ENCODE measurements around the gene CACNA1C.

The CACNA1C gene

DNA sequence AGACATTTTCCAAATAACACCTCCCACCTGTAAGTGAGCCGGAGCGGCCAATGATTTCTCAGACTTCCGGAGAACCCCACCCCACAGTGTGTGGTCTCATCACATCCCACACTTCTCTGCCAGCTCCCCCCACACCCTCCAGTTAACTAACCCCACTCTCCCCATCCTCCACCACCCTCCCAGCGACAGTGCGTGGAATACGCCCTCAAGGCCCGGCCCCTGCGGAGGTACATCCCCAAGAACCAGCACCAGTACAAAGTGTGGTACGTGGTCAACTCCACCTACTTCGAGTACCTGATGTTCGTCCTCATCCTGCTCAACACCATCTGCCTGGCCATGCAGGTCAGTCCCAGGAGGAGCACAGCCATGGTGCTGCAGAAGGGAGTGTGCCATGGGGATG is 557.6 kb downstream of the CACNA1C start:
- no peak overlapping the region for H3K27ac ChIP-seq (ENCODE audit: insufficient read depth, low read depth, low read length, poor library complexity, severe bottlenecking)
- H3K4me3 ChIP-seq (ENCODE audit: insufficient read depth, low read depth, low read length): no peak overlapping the region
- H3K36me3 ChIP-seq (ENCODE audit: control insufficient read depth, insufficient read depth, low read length): no peaks in the 10 kb centered on the region
- 93 to 97% methylated on average over 11 of the region's 11 CpGs for WGBS, 2 experiments
- H3K9me3 ChIP-seq (ENCODE audit: control insufficient read depth, low read length): no peaks in the 10 kb centered on the region
- no peaks in the 10 kb centered on the region for H3K27me3 ChIP-seq (ENCODE audit: control insufficient read depth, insufficient read depth, low read length, poor library complexity, severe bottlenecking)
- no peaks in the 10 kb centered on the region for H3K4me1 ChIP-seq (ENCODE audit: control insufficient read depth, insufficient read depth, low read length)

DNA sequence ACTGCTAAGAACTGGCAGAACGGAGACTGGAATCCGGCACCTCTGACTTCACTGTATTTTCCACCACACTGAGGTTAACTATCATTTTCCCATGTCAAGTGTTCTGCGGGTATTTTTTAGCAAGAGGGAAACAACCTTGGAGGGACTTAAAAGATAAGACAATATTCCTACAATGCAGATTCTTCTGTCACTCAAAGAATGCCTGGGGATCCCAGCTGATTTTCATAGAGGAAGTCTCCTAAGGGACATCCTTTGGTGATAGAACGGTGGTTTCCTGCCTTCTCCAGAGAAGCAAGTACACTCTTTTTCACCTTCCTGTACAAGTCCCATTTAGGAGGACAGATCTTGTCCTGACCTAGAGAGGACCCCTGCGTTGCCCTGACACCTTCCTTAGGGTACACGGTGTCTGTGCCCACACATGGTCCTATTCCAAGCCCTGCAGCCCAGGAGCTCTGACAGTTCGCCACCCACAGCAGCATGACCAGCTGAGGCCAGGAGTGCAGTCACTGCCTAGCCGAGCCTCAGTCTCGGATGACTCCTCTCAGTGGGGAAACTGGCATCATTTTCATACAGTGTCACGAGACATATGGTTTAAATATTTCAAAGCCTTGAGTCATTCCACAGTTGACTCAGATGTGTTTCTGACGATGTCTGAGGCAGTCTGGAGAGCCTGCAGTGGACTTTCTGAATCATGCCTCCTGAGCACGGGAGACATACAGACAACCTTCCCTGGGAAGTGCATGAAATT is 560.7 kb downstream of the CACNA1C start:
- 84 to 86% methylated on average over 12 of the region's 12 CpGs for WGBS, 2 experiments
- Histone ChIP-seq H3K36me3 (ENCODE audit: control insufficient read depth, insufficient read depth, low read length) (no peaks in the 10 kb centered on the region), H3K4me3 (ENCODE audit: insufficient read depth, low read depth, low read length) (no peak overlapping the region), H3K27ac (ENCODE audit: insufficient read depth, low read depth, low read length, poor library complexity, severe bottlenecking) (no peak overlapping the region), H3K4me1 (ENCODE audit: control insufficient read depth, insufficient read depth, low read length) (peaks cover 8% of the 10 kb centered on the region), H3K9me3 (ENCODE audit: control insufficient read depth, low read length) (no peaks in the 10 kb centered on the region), H3K27me3 (ENCODE audit: control insufficient read depth, insufficient read depth, low read length, poor library complexity, severe bottlenecking) (no peaks in the 10 kb centered on the region)

DNA sequence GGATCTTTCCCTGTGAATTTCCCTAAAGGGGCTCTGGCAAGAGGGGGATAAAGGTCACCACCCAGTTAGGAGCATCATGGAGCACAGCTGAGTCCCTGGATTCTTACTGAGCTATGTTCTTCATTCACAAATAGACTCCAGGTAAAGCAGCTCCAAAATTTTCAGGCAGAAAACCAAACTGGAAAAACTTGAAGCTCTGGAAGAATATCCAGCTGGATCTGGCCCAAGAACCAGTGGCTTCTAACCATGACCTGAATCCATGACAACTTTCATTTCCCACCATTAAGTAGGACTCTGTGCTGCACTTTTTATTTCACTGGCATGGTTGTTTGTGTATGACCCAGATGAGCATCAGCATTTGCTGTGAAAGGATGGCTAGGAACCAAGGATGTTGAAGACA is 561.6 kb downstream of the CACNA1C start:
- Histone ChIP-seq H3K4me1 (ENCODE audit: control insufficient read depth, insufficient read depth, low read length) (peaks cover 8% of the 10 kb centered on the region), H3K4me3 (ENCODE audit: insufficient read depth, low read depth, low read length) (no peak overlapping the region), H3K36me3 (ENCODE audit: control insufficient read depth, insufficient read depth, low read length) (no peaks in the 10 kb centered on the region), H3K27ac (ENCODE audit: insufficient read depth, low read depth, low read length, poor library complexity, severe bottlenecking) (no peak overlapping the region), H3K9me3 (ENCODE audit: control insufficient read depth, low read length) (no peaks in the 10 kb centered on the region), H3K27me3 (ENCODE audit: control insufficient read depth, insufficient read depth, low read length, poor library complexity, severe bottlenecking) (no peaks in the 10 kb centered on the region)

DNA sequence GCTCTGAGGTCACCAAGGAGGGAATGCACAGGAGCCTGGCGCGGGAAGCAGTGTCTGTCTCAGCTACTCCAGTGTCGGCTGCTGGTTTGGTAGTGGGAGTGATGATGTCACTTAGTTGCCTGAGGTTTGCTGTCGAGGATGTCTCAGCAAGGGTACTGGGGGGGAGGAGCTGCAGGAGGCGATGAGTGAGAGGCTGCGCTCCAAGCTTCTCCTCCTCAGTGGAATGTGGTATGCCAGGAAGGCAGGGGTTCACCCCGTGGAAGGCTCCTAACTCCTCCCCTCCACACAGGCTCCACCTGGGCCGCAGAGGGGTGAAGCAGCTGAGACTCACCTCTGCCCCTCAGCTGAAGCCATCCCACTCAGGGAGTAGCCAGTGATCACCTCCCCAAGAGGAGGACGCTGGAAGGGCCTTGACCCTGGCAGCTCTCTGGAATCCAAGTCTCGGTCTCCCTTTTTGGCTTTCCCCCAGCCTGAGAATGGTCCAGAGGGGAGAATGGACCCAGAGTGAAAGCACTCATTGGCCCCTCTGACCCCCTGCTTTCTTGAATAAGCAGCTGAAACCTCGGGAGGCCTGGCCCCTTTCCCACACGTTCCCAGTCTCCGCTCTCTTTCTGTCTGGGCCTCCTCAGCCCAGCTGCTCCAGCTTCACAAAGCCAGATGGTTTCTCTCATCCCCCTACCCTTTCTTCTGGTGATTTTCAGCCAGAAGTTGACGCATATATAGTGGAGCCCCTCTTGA is 563.0 kb downstream of the CACNA1C start:
- Histone ChIP-seq H3K27me3 (ENCODE audit: control insufficient read depth, insufficient read depth, low read length, poor library complexity, severe bottlenecking) (no peaks in the 10 kb centered on the region), H3K27ac (ENCODE audit: insufficient read depth, low read depth, low read length, poor library complexity, severe bottlenecking) (no peak overlapping the region), H3K9me3 (ENCODE audit: control insufficient read depth, low read length) (no peaks in the 10 kb centered on the region), H3K4me1 (ENCODE audit: control insufficient read depth, insufficient read depth, low read length) (peaks cover 8% of the 10 kb centered on the region), H3K4me3 (ENCODE audit: insufficient read depth, low read depth, low read length) (no peak overlapping the region), H3K36me3 (ENCODE audit: control insufficient read depth, insufficient read depth, low read length) (no peaks in the 10 kb centered on the region)
- 75 to 77% methylated on average over 14 of the region's 14 CpGs for WGBS, 2 experiments

DNA sequence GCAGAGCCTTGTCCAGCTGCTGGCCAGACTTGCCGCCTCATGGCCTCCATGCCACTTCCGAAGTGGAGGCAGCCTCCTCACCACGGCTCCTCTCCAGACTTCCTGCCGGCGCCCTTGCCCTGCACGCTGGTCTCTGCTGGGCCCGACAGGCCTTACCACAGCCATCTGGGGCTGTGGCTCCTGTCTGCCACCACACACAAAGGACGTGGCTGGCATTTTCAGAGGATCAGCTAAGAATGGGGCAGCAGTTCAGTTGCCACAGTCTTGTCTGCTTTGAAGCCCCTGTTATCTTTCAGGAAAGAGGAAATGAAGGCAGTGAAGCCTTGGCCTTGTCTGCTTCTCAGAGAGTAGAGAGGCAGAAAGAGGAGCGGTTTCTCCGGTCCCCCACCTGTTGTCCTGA is 564.0 kb downstream of the CACNA1C start:
- WGBS, 2 experiments: 82 to 86% methylated on average over 10 of the region's 10 CpGs
- Histone ChIP-seq H3K27me3 (ENCODE audit: control insufficient read depth, insufficient read depth, low read length, poor library complexity, severe bottlenecking) (no peaks in the 10 kb centered on the region), H3K4me3 (ENCODE audit: insufficient read depth, low read depth, low read length) (no peak overlapping the region), H3K9me3 (ENCODE audit: control insufficient read depth, low read length) (no peaks in the 10 kb centered on the region), H3K4me1 (ENCODE audit: control insufficient read depth, insufficient read depth, low read length) (peaks cover 8% of the 10 kb centered on the region), H3K36me3 (ENCODE audit: control insufficient read depth, insufficient read depth, low read length) (no peaks in the 10 kb centered on the region), H3K27ac (ENCODE audit: insufficient read depth, low read depth, low read length, poor library complexity, severe bottlenecking) (no peak overlapping the region)

DNA sequence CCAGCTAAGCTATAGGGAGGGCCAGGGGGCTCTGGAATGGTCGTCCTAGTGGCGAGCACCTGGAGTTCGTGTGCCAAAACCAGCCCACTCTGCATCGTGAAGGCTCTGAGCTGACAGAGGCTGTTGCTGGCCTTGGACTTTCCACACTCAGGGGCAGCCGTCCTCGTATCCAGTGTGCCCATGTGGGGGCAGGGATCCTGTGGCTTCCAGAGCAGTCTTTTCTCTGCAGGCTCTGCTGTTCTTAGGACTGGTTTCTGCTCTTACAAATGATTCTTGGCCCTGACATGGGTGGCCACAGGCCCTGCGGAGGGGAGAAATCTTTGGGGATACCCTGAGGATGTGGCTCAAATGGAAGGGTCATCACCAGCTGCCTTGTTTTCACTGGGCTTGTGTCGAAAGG is 564.6 kb downstream of the CACNA1C start:
- WGBS, 2 experiments: 92% methylated on average over 8 of the region's 8 CpGs
- H3K27me3 ChIP-seq (ENCODE audit: control insufficient read depth, insufficient read depth, low read length, poor library complexity, severe bottlenecking): no peaks in the 10 kb centered on the region
- H3K27ac ChIP-seq (ENCODE audit: insufficient read depth, low read depth, low read length, poor library complexity, severe bottlenecking): no peak overlapping the region
- H3K4me1 ChIP-seq (ENCODE audit: control insufficient read depth, insufficient read depth, low read length): peaks cover 8% of the 10 kb centered on the region
- H3K9me3 ChIP-seq (ENCODE audit: control insufficient read depth, low read length): no peaks in the 10 kb centered on the region
- H3K4me3 ChIP-seq (ENCODE audit: insufficient read depth, low read depth, low read length): no peak overlapping the region
- H3K36me3 ChIP-seq (ENCODE audit: control insufficient read depth, insufficient read depth, low read length): no peaks in the 10 kb centered on the region

DNA sequence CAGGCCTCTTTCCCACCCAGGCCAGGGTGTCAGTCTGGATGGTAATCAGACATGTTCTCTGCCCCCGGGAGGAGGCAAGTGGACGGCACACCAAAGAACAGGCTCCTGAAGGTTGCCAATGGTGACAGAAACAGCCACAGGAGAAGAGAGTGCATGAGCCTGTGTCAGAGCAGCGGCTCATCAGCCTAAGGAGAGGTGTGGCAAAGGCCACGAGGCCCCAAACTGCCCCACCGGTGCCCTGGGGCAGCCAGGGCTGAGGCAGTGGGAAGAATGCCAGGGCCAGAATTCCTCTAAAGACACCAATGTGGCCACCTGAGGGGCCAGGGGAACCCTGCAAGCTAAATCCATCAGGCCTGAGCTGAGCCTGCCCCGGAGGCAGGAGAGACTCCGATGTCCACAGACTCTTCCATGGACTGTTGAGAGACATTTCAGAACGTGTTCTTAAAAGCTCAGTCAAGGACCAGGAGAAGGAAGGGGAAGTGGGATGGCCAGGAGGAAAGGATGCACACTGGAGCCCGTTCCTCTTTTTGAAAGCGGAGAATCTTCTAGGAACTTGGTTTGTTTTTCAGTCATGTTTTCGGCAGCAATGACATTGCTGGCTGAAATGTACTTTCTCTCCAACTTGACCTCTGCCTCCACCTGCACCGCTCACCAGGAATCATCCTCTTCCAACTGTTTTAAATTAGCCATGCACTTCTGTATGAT is 565.7 kb downstream of the CACNA1C start:
- H3K27ac ChIP-seq (ENCODE audit: insufficient read depth, low read depth, low read length, poor library complexity, severe bottlenecking): no peak overlapping the region

DNA sequence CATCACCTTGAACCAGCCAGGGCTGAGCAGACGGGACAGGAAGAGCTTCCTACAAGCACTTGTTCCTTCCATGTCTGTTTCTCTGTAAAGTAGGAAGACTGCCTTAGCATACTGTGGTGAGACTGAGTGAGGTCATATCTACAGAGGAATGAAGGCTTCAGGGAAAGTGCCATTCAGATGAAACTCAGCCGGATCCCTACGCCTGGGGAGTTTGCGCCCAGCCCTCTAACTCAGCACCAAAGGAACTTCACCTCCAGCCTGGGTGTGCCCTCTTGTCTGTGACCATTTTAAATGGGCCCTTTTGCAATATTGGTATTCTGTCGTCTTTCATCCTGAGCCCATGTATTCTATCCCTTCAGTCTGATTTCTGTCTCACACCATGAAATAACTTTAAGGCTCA is 566.3 kb downstream of the CACNA1C start:
- Histone ChIP-seq H3K27me3 (ENCODE audit: control insufficient read depth, insufficient read depth, low read length, poor library complexity, severe bottlenecking) (no peaks in the 10 kb centered on the region), H3K4me1 (ENCODE audit: control insufficient read depth, insufficient read depth, low read length) (peaks cover 8% of the 10 kb centered on the region)
- WGBS, 2 experiments: 92 to 94% methylated on average over 5 of the region's 5 CpGs

More for the DNA sequence above, 565.7 kb downstream of the CACNA1C start:
- Histone ChIP-seq H3K36me3 (ENCODE audit: control insufficient read depth, insufficient read depth, low read length) (no peaks in the 10 kb centered on the region), H3K9me3 (ENCODE audit: control insufficient read depth, low read length) (no peaks in the 10 kb centered on the region), H3K4me3 (ENCODE audit: insufficient read depth, low read depth, low read length) (no peak overlapping the region), H3K4me1 (ENCODE audit: control insufficient read depth, insufficient read depth, low read length) (peaks cover 8% of the 10 kb centered on the region), H3K27me3 (ENCODE audit: control insufficient read depth, insufficient read depth, low read length, poor library complexity, severe bottlenecking) (no peaks in the 10 kb centered on the region)
- 94 to 95% methylated on average over 12 of the region's 12 CpGs for WGBS, 2 experiments

DNA sequence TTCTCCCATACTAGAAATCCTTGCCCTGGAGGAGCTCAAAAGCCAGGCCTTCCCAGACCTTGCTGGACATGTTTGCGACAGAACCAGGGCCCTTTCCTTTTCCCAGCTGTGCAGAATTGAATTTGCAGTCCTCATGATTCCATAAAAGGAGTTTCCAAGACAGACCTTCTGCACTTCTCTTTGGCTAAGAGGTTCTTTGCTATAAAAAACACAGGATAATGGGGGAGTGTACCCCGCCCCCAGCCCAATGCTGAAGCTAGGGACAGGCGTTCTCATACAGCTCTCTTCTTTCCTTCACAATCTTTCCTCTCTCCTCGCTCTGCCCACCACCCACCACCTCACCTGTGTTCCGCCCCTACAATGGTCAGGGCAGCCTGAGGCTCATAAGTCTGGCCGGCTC is 569.7 kb downstream of the CACNA1C start:
- H3K4me1 ChIP-seq (ENCODE audit: control insufficient read depth, insufficient read depth, low read length): peaks cover 5% of the 10 kb centered on the region
- 93 to 96% methylated on average over 6 of the region's 6 CpGs for WGBS, 2 experiments
- H3K4me3 ChIP-seq (ENCODE audit: insufficient read depth, low read depth, low read length): no peak overlapping the region
- no peak overlapping the region for H3K27ac ChIP-seq (ENCODE audit: insufficient read depth, low read depth, low read length, poor library complexity, severe bottlenecking)
- H3K27me3 ChIP-seq (ENCODE audit: control insufficient read depth, insufficient read depth, low read length, poor library complexity, severe bottlenecking): no peaks in the 10 kb centered on the region
- no peaks in the 10 kb centered on the region for H3K9me3 ChIP-seq (ENCODE audit: control insufficient read depth, low read length)
- no peaks in the 10 kb centered on the region for H3K36me3 ChIP-seq (ENCODE audit: control insufficient read depth, insufficient read depth, low read length)

More for the DNA sequence above, 566.3 kb downstream of the CACNA1C start:
- Histone ChIP-seq H3K4me3 (ENCODE audit: insufficient read depth, low read depth, low read length) (no peak overlapping the region), H3K27ac (ENCODE audit: insufficient read depth, low read depth, low read length, poor library complexity, severe bottlenecking) (no peak overlapping the region), H3K36me3 (ENCODE audit: control insufficient read depth, insufficient read depth, low read length) (no peaks in the 10 kb centered on the region), H3K9me3 (ENCODE audit: control insufficient read depth, low read length) (no peaks in the 10 kb centered on the region)

DNA sequence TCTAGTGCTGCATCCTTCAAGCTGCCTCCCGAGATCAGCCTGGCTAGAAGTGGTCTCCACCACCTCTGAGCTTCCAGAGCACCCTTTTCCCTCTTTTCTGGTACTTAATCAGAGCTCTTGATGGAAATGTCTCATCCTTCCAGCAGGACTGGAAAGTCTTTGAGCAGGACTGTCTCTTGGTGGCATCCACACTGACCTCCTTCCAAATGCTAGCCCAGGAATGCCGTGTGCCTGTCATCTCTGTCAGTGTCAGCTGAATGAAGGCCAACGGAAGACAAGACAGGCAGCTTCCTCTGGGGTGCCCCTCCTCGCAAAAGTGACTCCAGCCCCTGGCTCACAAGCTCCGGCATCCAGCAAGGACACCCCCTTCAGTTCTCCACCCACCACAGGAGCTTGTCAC is 570.7 kb downstream of the CACNA1C start:
- Histone ChIP-seq H3K27ac (ENCODE audit: insufficient read depth, low read depth, low read length, poor library complexity, severe bottlenecking) (no peak overlapping the region), H3K4me1 (ENCODE audit: control insufficient read depth, insufficient read depth, low read length) (peaks cover 6% of the 10 kb centered on the region), H3K4me3 (ENCODE audit: insufficient read depth, low read depth, low read length) (no peak overlapping the region), H3K9me3 (ENCODE audit: control insufficient read depth, low read length) (no peaks in the 10 kb centered on the region), H3K36me3 (ENCODE audit: control insufficient read depth, insufficient read depth, low read length) (no peaks in the 10 kb centered on the region), H3K27me3 (ENCODE audit: control insufficient read depth, insufficient read depth, low read length, poor library complexity, severe bottlenecking) (no peaks in the 10 kb centered on the region)
- WGBS, 2 experiments: 86 to 89% methylated on average over 5 of the region's 5 CpGs
